Measurements from ENCODE around the gene RAB11FIP4. TPM values are rescaled to one million over a fixed set of nuclear protein-coding genes. Genes with fewer than 3 reads are reported as not detected.

RAB11FIP4 gene
- total and polyA plus RNA-seq, 10 of the 15 experiments (the other 5 are each of a cell fraction or from before 2014, with no cell fraction given): 1.4 to 27.0 (median 17.6) TPM

- TF ChIP-seq CHD4 (IDR thresholded peaks at IDR 0.05) (no peak), E4F1 (IDR thresholded peaks at IDR 0.05; ENCODE audit: borderline replicate concordance, partially characterized antibody) (no peak), TCF7 (IDR thresholded peaks at IDR 0.05; ENCODE audit: borderline replicate concordance) (no peak), LARP7 (IDR thresholded peaks at IDR 0.05) (no peak), IRF3 (IDR thresholded peaks at IDR 0.05) (no peak), MAX (IDR thresholded peaks at IDR 0.05; ENCODE audit: low read depth, low read length) (no peak), NFXL1 (IDR thresholded peaks at IDR 0.05; ENCODE audit: borderline replicate concordance) (no peak), POU2F2 (IDR thresholded peaks at IDR 0.05; ENCODE audit: borderline replicate concordance, low read depth, low read length) (no peak), BMI1 (IDR thresholded peaks at IDR 0.05; ENCODE audit: borderline replicate concordance) (no peak), NR2C1 (IDR thresholded peaks at IDR 0.05) (no peak), MYC (IDR thresholded peaks at IDR 0.05; ENCODE audit: insufficient read depth, insufficient read length, insufficient replicate concordance, low read length, severe bottlenecking) (no peak), NFIC (IDR thresholded peaks at IDR 0.05; ENCODE audit: low read depth, low read length) (no peak), SREBF2 (IDR thresholded peaks at IDR 0.05; ENCODE audit: low read length) (no peak), ZNF24 (IDR thresholded peaks at IDR 0.05) (no peak), NRF1 (conservative IDR thresholded peaks at IDR 0.05; ENCODE audit: low read depth, low read length) (no peak), CREB1 (IDR thresholded peaks at IDR 0.05; ENCODE audit: low read depth) (no peak)
- H2AFZ ChIP-seq (ENCODE audit: control insufficient read depth, low read depth, low read length): no peak overlapping the region
- H3K4me2 ChIP-seq (ENCODE audit: control insufficient read depth, insufficient read depth): no peak overlapping the region
- WGBS (ENCODE audit: insufficient coverage, insufficient replicate concordance, low lambda C conversion rate, missing lambda C conversion rate): 100% methylated on average over 1 of the region's 1 CpG
- no peak overlapping the region for H3K27ac ChIP-seq (ENCODE audit: control insufficient read depth, insufficient read depth)
- ChIA-PET CTCF (interaction anchor here (0.9 to 1.5 kb wide), 3 partner anchors 10 to 363 kb away, joined by 3 read pairs; no protein-coding TSS in a partner anchor), RAD21 (ENCODE audit: unreplicated experiment) (interaction anchor here (1.1 kb wide), 1 partner anchor 46 kb away, joined by 4 read pairs; no protein-coding TSS in a partner anchor), POLR2A (interaction anchor here (0.5 to 0.7 kb wide), 2 partner anchors 8 to 527 kb away, joined by 3 read pairs; no protein-coding TSS in a partner anchor), SMC1A (ENCODE audit: uncharacterized antibody, unreplicated experiment) (interaction anchor here (1.2 to 2.5 kb wide), 2 partner anchors 12 to 29 kb away, joined by 3 to 7 read pairs; no protein-coding TSS in a partner anchor)
- H3K9me3 ChIP-seq (replicated peaks; ENCODE audit: control insufficient read depth, insufficient read depth, low read length): no peaks in the 10 kb centered on the region
- no peak for ATAC-seq
- no peaks in the 10 kb centered on the region for H3K36me3 ChIP-seq (ENCODE audit: control insufficient read depth in 2 of 2, insufficient read depth in 2 of 2, low read length in 1 of 2)
- no peak overlapping the region for H3K9ac ChIP-seq (ENCODE audit: control insufficient read depth, insufficient read depth, low read length)
- H3K4me3 ChIP-seq: no peak overlapping the region
- no peaks in the 10 kb centered on the region for H4K20me1 ChIP-seq (ENCODE audit: control insufficient read depth, insufficient read depth)
- H3K79me2 ChIP-seq (ENCODE audit: control insufficient read depth, insufficient read depth, low read length): no peaks in the 10 kb centered on the region
- BruUV-seq (replicated peaks): no TSS peak
- no peaks in the 10 kb centered on the region for H3K4me1 ChIP-seq (ENCODE audit: control insufficient read depth, insufficient read depth, low read length)
- FAIRE-seq: no peak
- DNase-seq (ENCODE audit: low read depth, low spot score): no peak
- no peaks in the 10 kb centered on the region for H3K27me3 ChIP-seq (replicated peaks in 1 of 2; ENCODE audit: control insufficient read depth in 2 of 2, insufficient read depth in 2 of 2, low read length in 1 of 2)
- in situ Hi-C loops (cut with MboI): no loop called here
- intact Hi-C loops (cut with micrococcal nuclease; ENCODE audit: unreplicated experiment): no loop called here
Measured at GRCh38 chr17:31479062-31479408, 87.6 kb downstream of the RAB11FIP4 start.
